GM23338 (cell line): ENCODE data around the gene NIT1. TPM values are rescaled to one million over a fixed set of nuclear protein-coding genes. Genes with fewer than 3 reads are reported as not detected.

ENCODE experiments used
- ATAC-seq: fragments of 200-7000 bp; cut with Tn5 transposase; 3 replicates; pipeline ENCODE4 v1.9.1; 2020
- DNase-seq: peaks from one replicate; pipeline ENCODE4 v3.0.0-alpha.2; 2015; ENCODE audit warnings: low spot score
- H2AFZ ChIP-seq: fragments of 200-600 bp; sonication (generic); 2 replicates; pipeline ENCODE4 v1.8.0; 2016; ENCODE audit warnings: antibody characterized with exemption, mild to moderate bottlenecking, moderate library complexity
- H3F3A ChIP-seq: fragments of 200-600 bp; sonication (generic); replicated peaks from 2 replicates; pipeline ENCODE4 v1.8.0; 2017; ENCODE audit warnings: antibody characterized with exemption, mixed run types, low read depth
- H3K27ac ChIP-seq: fragments of 200-600 bp; sonication (generic); 2 replicates; pipeline ENCODE4 v1.6.1; 2016; ENCODE audit warnings: low read depth
- H3K27me3 ChIP-seq: fragments of 200-600 bp; sonication (generic); 2 replicates; pipeline ENCODE4 v1.8.0; 2016; ENCODE audit warnings: mild to moderate bottlenecking, mixed run types, moderate library complexity; ENCODE audit not compliant: insufficient read depth
- H3K36me3 ChIP-seq: fragments of 200-600 bp; sonication (generic); 2 replicates; pipeline ENCODE4 v1.8.0; 2016; ENCODE audit warnings: mild to moderate bottlenecking; ENCODE audit not compliant: insufficient read depth
- H3K4me1 ChIP-seq: fragments of 200-600 bp; sonication (generic); 2 replicates; pipeline ENCODE4 v1.8.0; 2016; ENCODE audit warnings: mild to moderate bottlenecking, moderate library complexity; ENCODE audit not compliant: insufficient read depth
- H3K4me2 ChIP-seq: fragments of 200-600 bp; sonication (generic); 2 replicates; pipeline ENCODE4 v1.7.1; 2017; ENCODE audit warnings: mixed run types
- H3K4me3 ChIP-seq: fragments of 200-600 bp; sonication (generic); 2 replicates; pipeline ENCODE4 v1.6.1; 2016; ENCODE audit warnings: mixed run types
- H3K79me2 ChIP-seq: fragments of 200-600 bp; sonication (generic); replicated peaks from 2 replicates; pipeline ENCODE4 v1.8.0; 2017; ENCODE audit warnings: mild to moderate bottlenecking; ENCODE audit not compliant: insufficient read depth
- H3K9me2 ChIP-seq: fragments of 200-600 bp; sonication (generic); 2 replicates; pipeline ENCODE4 v1.8.0; 2017; ENCODE audit not compliant: insufficient read depth
- H4K20me1 ChIP-seq: fragments of 200-600 bp; sonication (generic); replicated peaks from 2 replicates; pipeline ENCODE4 v1.8.0; 2017; ENCODE audit warnings: mild to moderate bottlenecking; ENCODE audit not compliant: insufficient read depth
- H3K27ac Mint-ChIP-seq: 2 replicates; pipeline ENCODE4 v1.8.0; 2020; ENCODE audit warnings: inconsistent platforms, mild to moderate bottlenecking, moderate library complexity, mixed read lengths
- H3K27me3 Mint-ChIP-seq: 3 replicates; pipeline ENCODE4 v1.8.0; 2022; ENCODE audit warnings: low read depth, mild to moderate bottlenecking, moderate library complexity, mixed read lengths, inconsistent platforms; ENCODE audit not compliant: insufficient read depth, poor library complexity
- H3K36me3 Mint-ChIP-seq: 3 replicates; pipeline ENCODE4 v1.8.0; 2021; ENCODE audit warnings: low read depth, mild to moderate bottlenecking, inconsistent platforms, moderate library complexity, mixed read lengths
- H3K4me1 Mint-ChIP-seq: 3 replicates; pipeline ENCODE4 v1.8.0; 2020; ENCODE audit warnings: mild to moderate bottlenecking, inconsistent platforms, mixed read lengths
- H3K4me3 Mint-ChIP-seq: 3 replicates; pipeline ENCODE4 v1.8.0; 2021; ENCODE audit warnings: moderate library complexity, mild to moderate bottlenecking, inconsistent platforms, mixed read lengths
- H3K9me3 Mint-ChIP-seq: 3 replicates; pipeline ENCODE4 v1.8.0; 2020; ENCODE audit warnings: moderate library complexity, mild to moderate bottlenecking, inconsistent platforms, mixed read lengths
- CREB1 ChIP-seq: fragments of 250-450 bp; sonication (Bioruptor Pico); IDR thresholded peaks from 2 replicates; pipeline ENCODE4 v1.5.0; 2020; ENCODE audit warnings: low read depth, mild to moderate bottlenecking, moderate library complexity
- CTCF ChIP-seq, 2 experiments: fragments of 200-600 bp in 1 of 2; sonication (generic) in 1 of 2; conservative IDR thresholded peaks; 2 replicates each; pipeline versions ENCODE4 v1.5.1 to v1.6.1; 2016 to 2017; ENCODE audit warnings: antibody characterized with exemption in 2 of 2, low read depth in 2 of 2, mild to moderate bottlenecking in 2 of 2, moderate library complexity in 1 of 2
- ETS1 ChIP-seq: IDR thresholded peaks from 2 replicates; pipeline ENCODE4 v1.6.1; 2016; ENCODE audit warnings: antibody characterized with exemption
- EZH2 ChIP-seq: fragments of 200-600 bp; sonication (generic); IDR thresholded peaks from one replicate; pipeline ENCODE4 v1.8.0; 2017; ENCODE audit warnings: antibody characterized with exemption, mild to moderate bottlenecking, low read depth; ENCODE audit not compliant: unreplicated experiment
- EZH2phosphoT487 ChIP-seq: fragments of 200-600 bp; sonication (generic); IDR thresholded peaks from one replicate; pipeline ENCODE4 v1.8.1; 2018; ENCODE audit warnings: antibody characterized with exemption; ENCODE audit not compliant: unreplicated experiment
- JUNB ChIP-seq: IDR thresholded peaks from one replicate; pipeline ENCODE4 v1.6.1; 2016; ENCODE audit warnings: antibody characterized with exemption; ENCODE audit not compliant: unreplicated experiment
- NANOG ChIP-seq: IDR thresholded peaks from 2 replicates; pipeline ENCODE4 v1.6.1; 2016; ENCODE audit warnings: antibody characterized with exemption, borderline replicate concordance
- POLR2AphosphoS5 ChIP-seq: IDR thresholded peaks from 2 replicates; pipeline ENCODE4 v1.6.1; 2016; ENCODE audit warnings: antibody characterized with exemption, low read depth
- REST ChIP-seq: IDR thresholded peaks from one replicate; pipeline ENCODE4 v1.6.1; 2018; ENCODE audit warnings: antibody characterized with exemption; ENCODE audit not compliant: unreplicated experiment
- STAT1 ChIP-seq: IDR thresholded peaks from one replicate; pipeline ENCODE4 v1.6.1; 2016; ENCODE audit warnings: antibody characterized with exemption; ENCODE audit not compliant: unreplicated experiment
- ZNF114 ChIP-seq: fragments of 250-450 bp; sonication (Bioruptor Pico); IDR thresholded peaks from 2 replicates; pipeline ENCODE4 v1.5.0; 2020; ENCODE audit warnings: mild to moderate bottlenecking, moderate library complexity
- ZNF331 ChIP-seq: fragments of 250-450 bp; sonication (Bioruptor Pico); IDR thresholded peaks from 2 replicates; pipeline ENCODE4 v1.5.0; 2020; ENCODE audit warnings: low read depth, mild to moderate bottlenecking, moderate library complexity
- ZNF462 ChIP-seq: fragments of 250-450 bp; sonication (Bioruptor Pico); IDR thresholded peaks from 2 replicates; pipeline ENCODE4 v1.5.0; 2020; ENCODE audit warnings: mild to moderate bottlenecking, moderate library complexity
- long read RNA-seq: library from polyadenylated mRNA; unstranded; transcript quantifications from one replicate; pipeline ENCODE4 v2.0.0, GENCODE V29; 2020; ENCODE audit not compliant: unreplicated experiment
- polyA plus RNA-seq: library from polyadenylated mRNA; unstranded; fragments of >200 nt; fragmentation: Nextera tagmentation; extraction: Ambion mirVana; gene quantifications from 2 replicates; pipeline ENCODE4 v1.2.1, GENCODE V29; 2016
- total RNA-seq: library from RNA; depleted of rRNA; stranded (reverse); fragments of >200 nt; shearing (Covaris generic); gene quantifications from 2 replicates; pipeline ENCODE4 v1.2.3, GENCODE V29; 2014; rRNA removed

The NIT1 gene
- 29.7 and 35.9 TPM in 2 replicates for total RNA-seq
- 38.0 and 43.0 TPM in 2 replicates for polyA plus RNA-seq
- long read RNA-seq, transcript NIT1-203 (7 exons, 1,362 nt), result major isoform, 35 of 54 reads
- long read RNA-seq, partial matches to known transcripts, result 0 of 54 reads
- long read RNA-seq, other reads (novel, unspliced or antisense), result 17 of 54 reads

- Histone ChIP-seq H3K4me3 (peak within 1 kb of the TSS; percentile 98), H3F3A (peaks cover 44% of the 10 kb centered on the region), H3K79me2 (peaks cover 53% of the 10 kb centered on the region), H3K4me2 (peak within 1 kb of the TSS; percentile 88), H3K36me3 (peaks cover 18% of the 10 kb centered on the region), H4K20me1 (peaks cover 34% of the 10 kb centered on the region), H3K27me3 (no peaks in the 10 kb centered on the region), H3K4me1 (peaks cover 21% of the 10 kb centered on the region), H3K9me2 (no peaks in the 10 kb centered on the region), H3K27ac (peak within 1 kb of the TSS; percentile 98), H2AFZ (peak within 1 kb of the TSS; percentile 88)
- ATAC-seq (peak; percentile 81), DNase-seq (peak; percentile 94)
- Mint-ChIP-seq H3K27me3 (peaks cover 22% of the 10 kb centered on the region), H3K9me3 (no peaks in the 10 kb centered on the region), H3K36me3 (peaks cover 36% of the 10 kb centered on the region), H3K27ac (peak within 1 kb of the TSS; percentile 96), H3K4me1 (peaks cover 22% of the 10 kb centered on the region), H3K4me3 (peak within 1 kb of the TSS; percentile 96)
- no peak for TF ChIP-seq CTCF (conservative IDR thresholded peaks at IDR 0.05; ENCODE audit: low read depth in 2 of 2)
- no peak for TF ChIP-seq ZNF114
- peak; percentile 97 for TF ChIP-seq POLR2AphosphoS5
- peak; percentile 77 for TF ChIP-seq ETS1
- no peak for TF ChIP-seq EZH2
- no peak for TF ChIP-seq ZNF462 (CRISPR knock-in tag)
- no peak for TF ChIP-seq REST
- TF ChIP-seq NANOG, result peak; percentile 41; the same call in 1 of the 2 replicates
- no peak for TF ChIP-seq JUNB
- no peak for TF ChIP-seq ZNF331 (CRISPR knock-in tag)
- no peak for TF ChIP-seq STAT1
- TF ChIP-seq EZH2phosphoT487, result no peak
- peak; percentile 90 for TF ChIP-seq CREB1 (CRISPR knock-in tag)
These were observed at the start of gene NIT1, which contains the start of gene PFDN2 for GRCh38 chr1:161117759-161118581. TSS of gene NIT1 (plus strand) at chr1:161118105. CDS start at chr1:161118177, 72 bp downstream. TSS of gene PFDN2 (minus strand) at chr1:161118037. CDS start at chr1:161118026, 11 bp downstream.
